Measurements from ENCODE around the gene PARP11.

GRCh38 chr12:3838076-3838475 lies 35.1 kb downstream of the PARP11 start:
- TF ChIP-seq CTCF (IDR thresholded peaks at IDR 0.05) (no peak), POLR2A (IDR thresholded peaks at IDR 0.05) (no peak), EP300 (IDR thresholded peaks at IDR 0.05) (no peak)
